CD4-positive, alpha-beta T cell treated with Interleukin-6 for 4 hours (primary cell): ENCODE measurements around the gene MOGAT1.
"Not testable (repeated sequence)": the region's sequence is repeated elsewhere in the genome, so short reads cannot be mapped to it uniquely, and the experiment has no call there.

Source experiments
- DNase-seq: peaks from one replicate; pipeline ENCODE4 v3.0.0-alpha.2; 2020; ENCODE audit warnings: mixed read lengths

Gene MOGAT1

GRCh38 chr2:222711315-222711940 is 40.0 kb downstream of the MOGAT1 start:
- DNase-seq, result no peak

GRCh38 chr2:222713002-222713401 is 41.5 kb downstream of the MOGAT1 start:
- DNase-seq, result no peak

- no peak for DNase-seq
Measured at GRCh38 chr2:222714361-222715241, 43.1 kb downstream of the MOGAT1 start.

GRCh38 chr2:222715742-222716141 is 44.3 kb downstream of the MOGAT1 start:
- no peak for DNase-seq

- DNase-seq, result not testable (repeated sequence)
Measured at GRCh38 chr2:222719787-222720186, 48.3 kb downstream of the MOGAT1 start.

GRCh38 chr2:222721597-222721996 is 50.1 kb downstream of the MOGAT1 start:
- DNase-seq, result not testable (repeated sequence)

GRCh38 chr2:222722327-222722946 is 51.0 kb downstream of the MOGAT1 start:
- no peak for DNase-seq

GRCh38 chr2:222724208-222724607 is 52.8 kb downstream of the MOGAT1 start:
- no peak for DNase-seq

GRCh38 chr2:222728621-222729020 is 57.2 kb downstream of the MOGAT1 start:
- DNase-seq, result no peak

GRCh38 chr2:222730366-222730999 is 59.0 kb downstream of the MOGAT1 start:
- DNase-seq, result no peak

- DNase-seq, result no peak
Measured at GRCh38 chr2:222731201-222731621, 59.8 kb downstream of the MOGAT1 start.

- DNase-seq, result no peak
Measured at GRCh38 chr2:222732489-222733178, 61.2 kb downstream of the MOGAT1 start.

GRCh38 chr2:222733470-222733845 is 62.0 kb downstream of the MOGAT1 start:
- DNase-seq, result no peak

GRCh38 chr2:222733846-222734702 is 62.6 kb downstream of the MOGAT1 start:
- DNase-seq, result no peak

- DNase-seq, result no peak
Measured at GRCh38 chr2:222734703-222735014, 63.2 kb downstream of the MOGAT1 start.

GRCh38 chr2:222736301-222736700 is 64.8 kb downstream of the MOGAT1 start:
- no peak for DNase-seq

GRCh38 chr2:222736924-222737323 is 65.5 kb downstream of the MOGAT1 start:
- DNase-seq, result no peak

- DNase-seq, result no peak
Measured at GRCh38 chr2:222738312-222738711, 66.9 kb downstream of the MOGAT1 start.

- DNase-seq, result no peak
Measured at GRCh38 chr2:222738809-222739208, 67.4 kb downstream of the MOGAT1 start.

GRCh38 chr2:222739939-222740338 is 68.5 kb downstream of the MOGAT1 start:
- no peak for DNase-seq

- no peak for DNase-seq
Measured at GRCh38 chr2:222743251-222743812, 71.9 kb downstream of the MOGAT1 start.
